Measurements from ENCODE around the gene PHACTR1.
A peak's percentile ranks its signal among the peaks of the same experiment; 100 is the strongest.
"Not testable (repeated sequence)": the region's sequence is repeated elsewhere in the genome, so short reads cannot be mapped to it uniquely, and the experiment has no call there.

The PHACTR1 gene

DNA sequence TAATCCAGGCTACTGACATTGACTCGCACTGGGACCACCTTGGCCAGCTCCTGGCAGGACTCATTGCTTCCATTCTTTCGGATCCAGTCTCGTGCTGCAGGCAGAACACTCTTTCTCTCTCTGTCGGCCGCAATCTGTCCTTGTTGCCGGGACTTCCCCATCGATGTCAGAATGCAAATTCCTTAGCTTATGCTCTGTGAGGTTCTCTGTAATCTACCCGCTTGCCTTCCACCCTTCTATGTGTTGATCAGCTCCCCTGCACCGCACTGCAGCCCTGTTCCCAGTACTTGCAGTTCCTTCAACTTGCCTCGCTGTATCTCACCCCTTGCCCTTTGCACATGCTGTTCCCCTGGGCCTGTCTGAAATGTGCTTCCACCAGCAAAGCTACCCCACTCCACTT, 182.0 kb downstream of the PHACTR1 start:
- no peak for DNase-seq (ENCODE audit: low spot score)

- no peak for DNase-seq (ENCODE audit: low spot score)
Measured at GRCh38 chr6:12899046-12899833, 182.7 kb downstream of the PHACTR1 start.

DNA sequence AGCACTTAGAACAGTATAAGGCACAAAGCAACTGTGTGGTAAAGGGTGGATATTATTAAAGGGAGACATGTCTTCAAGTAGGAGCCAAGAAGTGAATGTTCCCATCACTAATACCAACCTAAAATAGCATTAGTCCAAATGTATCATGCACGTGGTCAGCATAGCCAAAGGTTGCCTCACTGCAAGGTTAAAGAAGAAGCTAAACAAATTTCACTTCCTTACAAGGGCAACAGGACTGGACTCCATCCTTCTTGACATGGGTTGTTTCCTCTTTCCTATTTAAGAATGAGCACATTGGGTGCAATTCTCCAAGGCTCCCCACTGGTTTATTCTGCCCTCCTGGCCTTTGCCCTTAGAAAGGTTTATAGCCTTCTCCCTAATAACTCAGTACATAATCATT, 186.7 kb downstream of the PHACTR1 start:
- DNase-seq (ENCODE audit: low spot score) = no peak

DNA sequence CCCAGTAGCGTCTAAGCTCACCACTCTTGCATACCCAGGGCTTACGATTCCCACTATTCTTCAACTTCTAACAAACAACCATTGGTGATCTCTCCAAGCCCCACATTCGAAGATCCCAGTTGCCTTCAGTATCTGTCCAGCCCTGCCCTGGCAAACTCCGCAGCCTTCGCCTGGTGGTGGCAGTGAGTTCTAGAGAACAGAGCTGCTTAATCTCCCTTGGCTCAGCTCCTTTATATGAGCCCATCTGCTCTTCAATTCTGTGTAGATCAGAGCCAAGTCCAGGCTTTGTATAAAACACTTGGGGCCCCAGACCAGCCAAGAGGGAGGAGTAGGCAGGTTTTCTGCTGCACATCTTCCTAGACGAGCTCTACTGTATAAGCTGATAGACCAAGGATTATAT, 193.3 kb downstream of the PHACTR1 start:
- no peak for DNase-seq (ENCODE audit: low spot score)

GRCh38 chr6:12911427-12911826, 194.9 kb downstream of the PHACTR1 start:
- peak; percentile 40 for DNase-seq (ENCODE audit: low spot score)

GRCh38 chr6:12913201-12913600, 196.6 kb downstream of the PHACTR1 start:
- DNase-seq (ENCODE audit: low spot score) = no peak

DNA sequence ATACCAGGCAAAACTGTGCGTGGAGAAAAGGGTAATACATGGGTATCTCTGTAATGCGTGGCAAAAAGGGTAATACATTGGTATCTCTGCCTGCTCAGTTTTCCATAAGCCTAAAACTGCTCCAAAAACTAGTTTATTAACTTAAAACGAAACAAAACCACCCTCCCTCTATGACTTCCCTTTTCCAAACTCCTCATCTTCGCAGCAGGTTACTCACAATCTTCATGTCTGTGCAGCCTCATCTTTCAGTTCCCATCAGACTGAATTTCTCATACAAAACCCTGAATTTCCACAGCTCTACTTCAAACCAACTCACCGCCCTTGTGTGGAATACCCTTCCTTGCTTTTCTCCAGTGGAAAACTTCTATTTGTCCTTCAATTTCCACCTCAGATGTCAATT, 199.4 kb downstream of the PHACTR1 start:
- no peak for DNase-seq (ENCODE audit: low spot score)

DNA sequence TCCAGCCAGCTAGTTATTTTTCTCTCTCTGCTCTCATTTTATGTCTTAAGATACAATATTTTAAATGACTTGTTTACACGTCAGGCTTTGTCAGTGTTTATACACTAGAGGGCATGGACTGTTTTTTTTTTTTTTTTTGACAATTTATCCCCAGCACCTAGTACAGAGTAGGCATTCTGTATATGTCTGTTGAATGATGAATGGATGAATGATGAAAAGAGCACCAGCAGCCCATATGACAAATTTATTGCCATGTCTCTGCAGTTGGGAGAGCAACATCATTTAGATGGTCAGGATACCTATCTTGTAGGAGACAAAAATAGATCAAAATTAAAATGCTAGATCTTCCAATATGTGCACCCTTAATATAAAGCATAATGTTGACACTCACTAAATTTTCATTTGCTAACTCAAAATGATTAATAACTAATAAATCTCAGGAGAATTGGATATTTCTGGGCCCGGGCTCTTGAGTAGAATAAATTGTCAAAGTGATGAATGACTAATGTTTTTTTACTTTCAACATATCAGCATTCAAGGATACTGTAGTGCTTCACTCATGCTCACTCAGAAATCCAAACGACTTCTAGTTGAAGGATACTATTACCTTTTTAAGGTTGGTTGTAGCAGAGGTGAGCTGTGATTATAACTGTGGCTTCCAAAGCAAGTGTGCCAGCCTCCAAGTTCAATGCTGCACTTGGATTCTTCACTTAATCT, 200.0 kb downstream of the PHACTR1 start:
- no peak for DNase-seq (ENCODE audit: low spot score)

DNA sequence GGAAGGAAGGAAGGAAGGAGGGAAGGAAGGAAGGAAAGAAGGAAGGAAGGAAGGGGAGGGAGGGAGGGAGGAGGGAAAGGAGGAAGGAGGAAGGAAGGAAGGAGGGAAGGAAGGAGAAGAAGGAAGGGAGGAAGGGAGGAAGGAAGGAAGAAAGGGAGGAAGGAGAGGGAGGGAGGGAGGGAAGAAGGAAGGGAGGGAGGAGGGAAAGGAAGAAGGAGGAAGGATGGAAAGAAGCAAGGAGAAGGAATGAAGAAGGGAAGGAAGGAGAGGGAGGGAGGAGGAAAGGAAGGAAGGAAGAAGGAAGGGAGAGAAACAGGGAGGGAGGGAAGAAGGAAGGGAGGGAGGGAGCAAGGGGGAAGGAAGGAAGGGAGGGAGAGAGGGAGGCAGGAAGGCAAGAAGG, 204.9 kb downstream of the PHACTR1 start:
- DNase-seq (ENCODE audit: low spot score) = no peak

GRCh38 chr6:12923644-12924235, 207.2 kb downstream of the PHACTR1 start:
- no peak for DNase-seq (ENCODE audit: low spot score)

DNA sequence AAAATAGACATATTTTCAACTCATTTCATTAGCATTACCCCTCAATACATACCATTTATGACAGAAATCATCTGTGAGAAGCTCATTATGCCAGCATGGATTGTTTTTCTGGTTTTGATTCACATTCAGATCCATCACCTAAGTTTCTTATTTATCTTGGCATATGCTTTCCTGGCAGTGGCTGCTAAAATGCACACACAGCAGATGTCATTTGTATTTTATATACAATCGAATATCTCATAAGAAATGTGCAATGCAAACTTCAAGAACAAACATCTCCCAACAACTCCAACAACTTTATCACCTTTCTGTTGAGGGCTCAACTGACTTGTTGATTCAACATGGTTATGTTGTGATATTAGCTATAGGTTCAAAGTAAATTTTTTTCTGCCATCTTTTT, 208.3 kb downstream of the PHACTR1 start:
- DNase-seq (ENCODE audit: low spot score) = no peak

- DNase-seq (ENCODE audit: low spot score) = no peak
Measured at GRCh38 chr6:12927746-12928145, 211.2 kb downstream of the PHACTR1 start.

- no peak for DNase-seq (ENCODE audit: low spot score)
Measured at GRCh38 chr6:12929678-12930077, 213.1 kb downstream of the PHACTR1 start.

- no peak for DNase-seq (ENCODE audit: low spot score)
Measured at GRCh38 chr6:12931639-12932038, 215.1 kb downstream of the PHACTR1 start.

- DNase-seq (ENCODE audit: low spot score) = no peak
Measured at GRCh38 chr6:12935637-12936036, 219.1 kb downstream of the PHACTR1 start.

GRCh38 chr6:12937971-12938370, 221.4 kb downstream of the PHACTR1 start:
- no peak for DNase-seq (ENCODE audit: low spot score)

GRCh38 chr6:12939314-12939713, 222.7 kb downstream of the PHACTR1 start:
- DNase-seq (ENCODE audit: low spot score) = no peak

DNA sequence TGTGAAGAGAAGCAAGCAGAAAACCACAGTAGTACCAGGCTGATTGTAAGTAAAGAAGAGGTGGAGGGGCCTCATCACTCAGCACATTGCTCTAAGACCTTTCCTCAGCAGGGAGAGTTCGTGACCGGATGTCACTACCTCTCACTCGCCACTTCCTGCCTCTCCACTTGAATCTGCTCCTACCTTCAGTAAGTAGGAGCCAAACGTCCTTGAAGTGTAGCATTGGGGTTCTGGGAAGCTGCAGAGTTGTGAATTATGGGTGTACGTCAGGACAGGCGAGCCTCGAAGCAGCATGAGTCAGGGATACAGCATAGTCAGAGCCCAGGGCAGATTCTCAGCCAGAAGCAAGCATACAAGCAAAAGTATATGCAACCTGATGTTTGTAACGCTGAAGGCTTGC, 224.9 kb downstream of the PHACTR1 start:
- DNase-seq (ENCODE audit: low spot score) = no peak

DNA sequence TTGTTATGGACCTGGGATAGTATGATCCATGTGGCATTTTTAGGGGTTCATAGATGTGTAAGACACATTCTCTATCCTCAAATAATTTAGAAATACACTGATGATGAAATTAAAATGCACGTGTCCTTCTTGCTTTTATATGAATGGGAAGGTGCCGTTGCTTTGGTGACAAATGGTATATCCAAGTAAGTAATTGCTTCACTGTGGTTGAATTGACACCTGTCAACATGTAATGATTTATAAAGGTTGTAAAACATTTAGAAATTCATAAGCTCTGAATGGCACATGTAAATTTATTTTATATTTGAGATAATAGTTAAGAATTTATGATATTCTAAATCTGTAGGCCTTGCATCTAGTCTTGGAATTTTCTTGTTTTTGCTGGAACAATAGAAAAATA, 227.0 kb downstream of the PHACTR1 start:
- no peak for DNase-seq (ENCODE audit: low spot score)

GRCh38 chr6:12944001-12944400, 227.4 kb downstream of the PHACTR1 start:
- DNase-seq (ENCODE audit: low spot score) = no peak

- not testable (repeated sequence) for DNase-seq (ENCODE audit: low spot score)
Measured at GRCh38 chr6:12944528-12944927, 228.0 kb downstream of the PHACTR1 start.

DNA sequence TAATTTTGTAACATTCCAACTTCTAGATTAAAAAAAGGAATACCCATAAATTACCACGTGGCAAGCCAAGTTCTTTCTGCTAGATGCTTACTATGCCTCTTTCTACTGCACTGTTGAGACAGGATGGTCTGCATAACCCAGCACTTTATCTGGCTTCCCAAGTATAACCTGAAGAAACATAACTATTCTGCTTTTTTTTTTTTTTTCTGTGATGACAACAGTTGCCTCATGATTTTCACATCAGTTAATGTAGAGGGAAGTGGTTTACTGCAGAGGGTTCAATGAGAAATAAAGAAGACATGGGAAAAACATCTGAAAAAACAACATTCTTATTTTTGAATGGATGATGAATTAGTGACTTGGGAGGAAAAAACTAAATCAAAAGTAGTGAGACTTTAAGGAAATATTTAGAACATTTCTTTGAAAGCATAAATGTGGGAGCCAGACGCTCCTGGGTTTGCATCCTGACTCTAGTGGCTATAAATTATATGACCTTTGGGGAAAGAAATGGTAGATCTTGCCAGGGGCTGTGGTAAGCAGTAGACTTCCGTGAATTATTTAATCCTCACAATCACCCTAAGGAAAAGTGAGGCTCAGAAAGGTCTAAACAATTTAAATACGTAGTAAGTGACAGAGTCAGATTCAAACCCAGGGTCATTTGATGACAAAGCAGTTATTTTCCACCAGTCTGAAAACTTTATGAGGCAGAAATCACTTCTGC, 230.7 kb downstream of the PHACTR1 start:
- no peak for DNase-seq (ENCODE audit: low spot score)

All from SK-N-DZ (cell line).